ENCODE measurements around the gene CHST6. TPM values are rescaled to one million over a fixed set of nuclear protein-coding genes. Genes with fewer than 3 reads are reported as not detected.

Gene CHST6
- total RNA-seq, 1 experiment from 2014 or later: 20.8 TPM

DNA sequence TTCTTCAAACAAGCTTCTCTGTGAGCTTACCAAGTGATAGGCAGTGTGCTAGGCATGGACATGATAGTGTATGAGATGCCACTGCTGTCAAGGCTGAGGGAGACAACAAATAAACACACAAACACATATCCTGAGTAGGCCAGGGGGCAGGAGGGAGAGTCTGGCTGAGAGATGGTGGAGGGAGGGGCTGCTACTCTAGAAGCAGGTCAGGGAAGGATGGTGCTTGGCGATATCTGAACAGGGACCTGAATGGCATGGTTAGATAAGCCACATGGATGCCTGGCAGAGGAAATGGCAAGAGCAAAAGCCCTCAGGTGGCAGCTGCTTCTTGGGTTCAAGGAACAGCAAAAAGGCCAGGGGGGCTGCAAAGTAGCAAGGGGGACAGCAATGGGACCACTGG is 8.6 kb upstream of the CHST6 start:
- no peaks in the 10 kb centered on the region; a peak in 1 of 5 replicates for H3K9me3 Mint-ChIP-seq

More for the DNA sequence above, 8.6 kb upstream of the CHST6 start:
- Histone ChIP-seq H2AFZ (ENCODE audit: low read length) (no peak overlapping the region), H3K9ac (ENCODE audit: extremely low read depth, insufficient read length, low read length) (no peak overlapping the region), H3K23me2 (ENCODE audit: insufficient read length, low read depth, low read length, poor library complexity, severe bottlenecking) (no peaks in the 10 kb centered on the region), H3K79me1 (ENCODE audit: insufficient read depth, low read depth, low read length, poor library complexity, severe bottlenecking) (no peaks in the 10 kb centered on the region), H3T11ph (ENCODE audit: low read length) (no peak overlapping the region), H3K18ac (ENCODE audit: insufficient read length, low read depth, low read length) (no peak overlapping the region), H2AK5ac (ENCODE audit: insufficient read length, low read length) (no peak overlapping the region), H3K27ac (ENCODE audit: insufficient read length, low read depth, low read length) (no peak overlapping the region), H2BK5ac (ENCODE audit: insufficient read length, low read length) (no peak overlapping the region), H4K5ac (ENCODE audit: insufficient read length, low read depth, low read length) (no peak overlapping the region), H4K91ac (ENCODE audit: insufficient read length, low read depth, low read length) (no peak overlapping the region), H3K27me3 (ENCODE audit: insufficient read depth, low read length) (no peaks in the 10 kb centered on the region), H3K9me3 (ENCODE audit: control insufficient read depth, low read depth, low read length) (no peaks in the 10 kb centered on the region), H3K56ac (ENCODE audit: insufficient read length, low read depth, low read length) (no peak overlapping the region), H3K4ac (ENCODE audit: low read depth, low read length) (no peak overlapping the region), H3K23ac (ENCODE audit: insufficient read length, low read depth, low read length) (no peak overlapping the region), H4K20me1 (ENCODE audit: control insufficient read depth, insufficient read depth, insufficient read length) (no peaks in the 10 kb centered on the region), H2BK15ac (ENCODE audit: low read depth, low read length) (no peak overlapping the region), H3K4me2 (ENCODE audit: insufficient read depth, insufficient read length, low read length) (no peak overlapping the region), H3K79me2 (ENCODE audit: insufficient read depth, low read length) (no peaks in the 10 kb centered on the region), H2BK120ac (ENCODE audit: low read depth, low read length, poor library complexity, severe bottlenecking) (no peak overlapping the region), H3K14ac (ENCODE audit: insufficient read depth, low read length) (no peak overlapping the region), H3K4me1 (ENCODE audit: insufficient read depth, low read length) (no peaks in the 10 kb centered on the region), H2BK12ac (ENCODE audit: insufficient read length, low read depth, low read length) (no peak overlapping the region), H4K8ac (replicated peaks; ENCODE audit: insufficient read length, low read depth, low read length) (no peak overlapping the region), H2BK20ac (ENCODE audit: low read depth, low read length, poor library complexity, severe bottlenecking) (no peak overlapping the region)
- TF ChIP-seq, protein P1, sequence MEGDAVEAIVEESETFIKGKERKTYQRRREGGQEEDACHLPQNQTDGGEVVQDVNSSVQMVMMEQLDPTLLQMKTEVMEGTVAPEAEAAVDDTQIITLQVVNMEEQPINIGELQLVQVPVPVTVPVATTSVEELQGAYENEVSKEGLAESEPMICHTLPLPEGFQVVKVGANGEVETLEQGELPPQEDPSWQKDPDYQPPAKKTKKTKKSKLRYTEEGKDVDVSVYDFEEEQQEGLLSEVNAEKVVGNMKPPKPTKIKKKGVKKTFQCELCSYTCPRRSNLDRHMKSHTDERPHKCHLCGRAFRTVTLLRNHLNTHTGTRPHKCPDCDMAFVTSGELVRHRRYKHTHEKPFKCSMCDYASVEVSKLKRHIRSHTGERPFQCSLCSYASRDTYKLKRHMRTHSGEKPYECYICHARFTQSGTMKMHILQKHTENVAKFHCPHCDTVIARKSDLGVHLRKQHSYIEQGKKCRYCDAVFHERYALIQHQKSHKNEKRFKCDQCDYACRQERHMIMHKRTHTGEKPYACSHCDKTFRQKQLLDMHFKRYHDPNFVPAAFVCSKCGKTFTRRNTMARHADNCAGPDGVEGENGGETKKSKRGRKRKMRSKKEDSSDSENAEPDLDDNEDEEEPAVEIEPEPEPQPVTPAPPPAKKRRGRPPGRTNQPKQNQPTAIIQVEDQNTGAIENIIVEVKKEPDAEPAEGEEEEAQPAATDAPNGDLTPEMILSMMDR (conservative IDR thresholded peaks at IDR 0.05): no peak
- Mint-ChIP-seq H3K27ac (no peak overlapping the region), H3K36me3 (ENCODE audit: insufficient read depth in 1 of 3, low read depth in 3 of 3) (no peaks in the 10 kb centered on the region), H3K4me3 (no peak overlapping the region), H3K27me3 (ENCODE audit: low read depth) (no peaks in the 10 kb centered on the region; the same call in none of the 2 replicates), H3K4me1 (peaks cover 2 to 4% of the 10 kb centered on the region in 2 experiments)
- DNase-seq: no peak
- no CpG with 5 or more reads among the region's 1 CpG for WGBS (ENCODE audit: extremely low coverage, insufficient read length, low lambda C conversion rate)

Data from H9 (cell line).